Neuronal stem cell (in vitro differentiated cells): Measurements from ENCODE around the gene SPTY2D1.
"Not testable (repeated sequence)": the region's sequence is repeated elsewhere in the genome, so short reads cannot be mapped to it uniquely, and the experiment has no call there.

Source experiments
- DNase-seq: peaks from one replicate; pipeline ENCODE4 v3.0.0-alpha.2; 2013; ENCODE audit warnings: low spot score
- H2AFZ ChIP-seq: one replicate; pipeline ENCODE4 v1.6.1; 2013; ENCODE audit warnings: mild to moderate bottlenecking, low read length, inconsistent platforms
- H2AK5ac ChIP-seq: 2 replicates; pipeline ENCODE4 v1.6.1; 2013; ENCODE audit warnings: low read depth, mild to moderate bottlenecking, inconsistent platforms, low read length, moderate library complexity, mixed read lengths
- H2BK120ac ChIP-seq: 2 replicates; pipeline ENCODE4 v1.6.1; 2013; ENCODE audit warnings: low read depth, mild to moderate bottlenecking, inconsistent platforms, low read length, moderate library complexity, mixed read lengths
- H2BK12ac ChIP-seq: one replicate; pipeline ENCODE4 v1.6.1; 2013; ENCODE audit warnings: low read length, inconsistent platforms
- H2BK15ac ChIP-seq: 2 replicates; pipeline ENCODE4 v1.6.1; 2013; ENCODE audit warnings: mild to moderate bottlenecking, low read length, inconsistent platforms, mixed read lengths
- H2BK5ac ChIP-seq: one replicate; pipeline ENCODE4 v1.6.1; 2013; ENCODE audit warnings: inconsistent platforms, mild to moderate bottlenecking, low read length, moderate library complexity
- H3K14ac ChIP-seq: one replicate; pipeline ENCODE4 v1.6.1; 2013; ENCODE audit warnings: low read length, inconsistent platforms
- H3K18ac ChIP-seq: 2 replicates; pipeline ENCODE4 v1.6.1; 2013; ENCODE audit warnings: low read length, inconsistent platforms
- H3K23ac ChIP-seq: 2 replicates; pipeline ENCODE4 v1.6.1; 2013; ENCODE audit warnings: low read depth, mild to moderate bottlenecking, mixed read lengths, low read length, inconsistent platforms; ENCODE audit not compliant: poor library complexity
- H3K27ac ChIP-seq: replicated peaks from 3 replicates; pipeline ENCODE4 v1.5.1; 2013; ENCODE audit warnings: low read length, inconsistent platforms
- H3K27me3 ChIP-seq, 3 experiments: 2 replicates each; pipeline ENCODE4 v1.6.1; 2013; ENCODE audit warnings: low read length in 3 of 3, mild to moderate bottlenecking in 2 of 3, inconsistent platforms in 1 of 3, low read depth in 1 of 3, mixed read lengths in 1 of 3, moderate library complexity in 1 of 3; ENCODE audit not compliant: control insufficient read depth in 3 of 3, insufficient read depth in 3 of 3
- H3K36me3 ChIP-seq, 2 donors: replicated peaks in 1 of 2; 2 replicates each; pipeline ENCODE4 v1.6.1; 2013; ENCODE audit warnings: low read length in 2 of 2; ENCODE audit not compliant: control insufficient read depth in 2 of 2, insufficient read depth in 2 of 2
- H3K4ac ChIP-seq: 2 replicates; pipeline ENCODE4 v1.6.1; 2013; ENCODE audit warnings: inconsistent platforms, mild to moderate bottlenecking, low read length, moderate library complexity
- H3K4me1 ChIP-seq, 2 donors: 1 replicate in 1 of 2; 2 replicates in 1 of 2; pipeline ENCODE4 v1.6.1; 2013; ENCODE audit warnings: low read length in 2 of 2, low read depth in 1 of 2; ENCODE audit not compliant: control insufficient read depth in 2 of 2, insufficient read depth in 1 of 2
- H3K4me2 ChIP-seq: one replicate; pipeline ENCODE4 v1.6.1; 2013; ENCODE audit warnings: mild to moderate bottlenecking, low read length, inconsistent platforms; ENCODE audit not compliant: insufficient read depth, poor library complexity, severe bottlenecking
- H3K4me3 ChIP-seq, 2 donors: 2 replicates each; pipeline ENCODE4 v1.5.1; 2013; ENCODE audit warnings: low read length in 2 of 2, mild to moderate bottlenecking in 2 of 2, inconsistent platforms in 1 of 2, moderate library complexity in 1 of 2
- H3K79me1 ChIP-seq: one replicate; pipeline ENCODE4 v1.6.1; 2013; ENCODE audit warnings: low read depth, mild to moderate bottlenecking, inconsistent platforms, low read length, moderate library complexity
- H3K9ac ChIP-seq: one replicate; pipeline ENCODE4 v1.6.1; 2013; ENCODE audit warnings: mild to moderate bottlenecking, low read depth, low read length, inconsistent platforms; ENCODE audit not compliant: poor library complexity
- H3K9me3 ChIP-seq, 2 donors: replicated peaks in 1 of 2; 2 replicates each; pipeline versions ENCODE3 to v1.6.1; 2013; ENCODE audit warnings: low read length in 2 of 2, mild to moderate bottlenecking in 2 of 2, inconsistent platforms in 1 of 2, low read depth in 1 of 2, mixed read lengths in 1 of 2, moderate library complexity in 1 of 2; ENCODE audit not compliant: control insufficient read depth in 2 of 2, insufficient read depth in 1 of 2
- H4K8ac ChIP-seq: one replicate; pipeline ENCODE4 v1.6.1; 2013; ENCODE audit warnings: low read depth, mild to moderate bottlenecking, inconsistent platforms, low read length, moderate library complexity
- H4K91ac ChIP-seq: one replicate; pipeline ENCODE4 v1.6.1; 2013; ENCODE audit warnings: low read length, low read depth, mild to moderate bottlenecking, inconsistent platforms; ENCODE audit not compliant: poor library complexity
- WGBS, 2 donors: extraction: QIAGEN DNeasy Blood & Tissue Kit; methylation state at CpG; one replicate each; pipeline ENCODE4 v1.1.7; 2013; ENCODE audit warnings: missing lambda C conversion rate in 2 of 2, mixed read lengths in 1 of 2; ENCODE audit not compliant: insufficient read length in 2 of 2, insufficient replicate concordance in 1 of 2; ENCODE audit errors: extremely low coverage in 2 of 2; 5-methylcytosine and 5-hydroxymethylcytosine counted together

Gene SPTY2D1

DNA sequence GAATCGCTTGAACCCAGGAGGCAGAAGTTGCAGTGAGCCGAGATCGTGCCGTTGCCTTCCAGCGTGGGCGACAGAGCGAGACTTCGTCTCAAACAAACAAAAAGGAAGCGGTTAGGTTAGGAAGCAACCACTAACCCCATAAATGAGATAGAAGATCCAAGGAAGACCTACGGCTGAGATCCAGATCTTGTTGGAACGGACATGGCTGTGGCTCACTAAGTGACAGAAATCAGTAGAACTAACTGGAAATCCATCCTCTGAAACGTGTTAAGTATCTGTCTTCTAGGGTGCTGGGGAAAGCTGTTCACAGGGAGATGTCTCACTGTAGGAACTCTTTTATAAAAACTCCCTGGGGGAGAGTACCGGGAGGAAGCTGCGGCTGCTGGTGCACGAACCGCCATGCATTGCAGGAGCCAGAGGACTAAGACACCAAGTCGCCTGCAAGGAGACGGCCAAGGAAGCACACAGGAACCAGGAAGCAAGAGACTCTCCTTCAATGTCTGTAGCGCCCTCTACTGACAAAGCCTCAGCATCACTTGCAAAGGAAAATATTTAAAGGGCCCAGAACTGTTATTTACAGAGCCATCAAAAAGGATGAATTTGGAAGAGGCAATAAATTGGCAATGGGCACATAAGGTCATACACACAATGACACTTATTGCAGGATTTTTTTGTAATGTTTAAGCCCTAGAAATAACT is 16.9 kb upstream of the SPTY2D1 start:
- DNase-seq, result peak; percentile 21
- WGBS, 2 donors, result no CpG with 5 or more reads among the region's 19 CpGs
- no peaks in the 10 kb centered on the region for H3K79me1 ChIP-seq

DNA sequence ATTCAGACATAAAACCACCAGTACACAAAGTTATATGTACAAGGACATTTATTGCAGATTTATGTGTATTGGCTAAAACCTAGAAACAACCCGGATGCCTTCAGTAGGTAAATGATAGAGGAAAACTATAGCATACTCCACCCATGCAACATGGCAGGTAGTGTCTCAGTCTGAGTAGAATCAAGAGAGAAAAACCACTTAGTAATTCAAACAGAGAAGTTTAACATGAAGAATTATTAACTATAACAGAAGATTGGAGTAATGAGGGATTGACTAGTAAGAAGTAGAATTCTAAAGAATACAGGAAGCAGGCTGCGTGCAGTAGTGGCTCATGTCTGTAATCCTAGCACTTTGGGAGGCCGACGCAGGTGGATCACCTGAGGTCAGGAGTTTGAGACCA is 16.2 kb upstream of the SPTY2D1 start:
- no CpG with 5 or more reads among the region's 4 CpGs for WGBS, 2 donors
- Histone ChIP-seq H3K9ac (no peak overlapping the region), H3K4me2 (no peak overlapping the region), H2BK120ac (no peak overlapping the region), H3K23ac (no peak overlapping the region), H2BK15ac (no peak overlapping the region), H3K27ac (no peak overlapping the region), H4K8ac (no peak overlapping the region), H3K4me3 (no peak overlapping the region), H3K4me1 (no peaks in the 10 kb centered on the region), H4K91ac (no peak overlapping the region), H2AFZ (no peak overlapping the region), H3K14ac (no peak overlapping the region), H2BK5ac (no peak overlapping the region), H3K4ac (no peak overlapping the region), H2BK12ac (no peak overlapping the region), H3K9me3 (no peaks in the 10 kb centered on the region), H3K36me3 (no peaks in the 10 kb centered on the region), H3K27me3 (no peaks in the 10 kb centered on the region), H3K79me1 (no peaks in the 10 kb centered on the region), H3K18ac (no peak overlapping the region), H2AK5ac (no peak overlapping the region)
- no peak for DNase-seq

More for the DNA sequence above, 16.9 kb upstream of the SPTY2D1 start:
- Histone ChIP-seq H3K4me1 (no peaks in the 10 kb centered on the region), H2BK5ac (no peak overlapping the region), H2BK15ac (no peak overlapping the region), H3K27me3 (no peaks in the 10 kb centered on the region), H2AFZ (peak overlapping the region; percentile 70), H3K9ac (no peak overlapping the region), H4K8ac (peak overlapping the region; percentile 86), H3K18ac (no peak overlapping the region), H3K23ac (no peak overlapping the region), H3K36me3 (no peaks in the 10 kb centered on the region), H3K9me3 (no peaks in the 10 kb centered on the region), H3K4me2 (no peak overlapping the region), H4K91ac (no peak overlapping the region), H2AK5ac (no peak overlapping the region), H3K4ac (no peak overlapping the region), H3K14ac (no peak overlapping the region), H2BK12ac (no peak overlapping the region), H3K4me3 (no peak overlapping the region), H3K27ac (no peak overlapping the region), H2BK120ac (no peak overlapping the region)

DNA sequence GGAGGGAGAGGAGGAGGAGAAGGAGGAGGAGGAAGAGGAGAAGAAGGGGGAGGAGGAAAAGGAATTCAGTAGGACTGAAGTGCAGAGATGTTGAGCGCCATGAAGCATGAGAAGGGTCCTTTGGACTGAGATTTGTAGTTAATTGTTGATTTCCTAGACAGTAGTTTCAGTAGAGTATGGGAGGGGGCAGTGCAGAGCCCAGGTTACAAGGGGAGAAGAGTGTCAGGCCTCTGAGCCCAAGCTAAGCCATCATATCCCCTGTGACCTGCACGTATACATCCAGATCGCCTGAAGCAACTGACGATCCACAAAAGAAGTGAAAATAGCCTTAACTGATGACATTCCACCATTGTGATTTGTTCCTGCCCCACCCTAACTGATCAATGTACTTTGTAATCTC is 8.9 kb upstream of the SPTY2D1 start:
- H2BK15ac ChIP-seq, H4K91ac ChIP-seq, H3K14ac ChIP-seq, H2AFZ ChIP-seq, H3K4me2 ChIP-seq, H3K4me3 ChIP-seq, H3K9me3 ChIP-seq, H4K8ac ChIP-seq, H3K4me1 ChIP-seq, DNase-seq, H2AK5ac ChIP-seq, H3K27ac ChIP-seq, H3K27me3 ChIP-seq, H3K4ac ChIP-seq, H3K79me1 ChIP-seq, H3K36me3 ChIP-seq, H3K9ac ChIP-seq, H2BK12ac ChIP-seq, H2BK5ac ChIP-seq, H3K18ac ChIP-seq, H2BK120ac ChIP-seq, H3K23ac ChIP-seq: not testable (repeated sequence)
- WGBS, 2 donors, result no CpG with 5 or more reads among the region's 4 CpGs

DNA sequence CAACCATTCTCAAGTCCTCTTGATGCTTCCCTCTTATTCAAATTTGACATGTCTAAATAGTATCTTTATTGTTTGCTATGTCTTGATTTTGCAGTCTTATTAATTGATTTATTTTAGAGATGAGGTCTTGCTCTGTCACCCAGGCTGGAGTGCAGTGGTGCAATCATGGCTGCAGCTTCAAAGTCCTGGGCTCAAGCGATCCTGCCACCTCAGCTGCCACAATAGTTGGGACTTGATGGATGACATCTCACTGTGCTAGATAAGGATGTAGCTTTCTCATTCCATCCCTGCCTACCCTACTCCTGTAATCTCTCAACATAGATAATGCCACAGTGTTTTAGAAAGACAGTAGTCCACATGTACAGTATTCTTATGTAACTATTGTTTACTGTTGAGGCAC is 7.5 kb upstream of the SPTY2D1 start:
- H3K4me1 ChIP-seq, result no peaks in the 10 kb centered on the region
- no peak overlapping the region for H3K4me3 ChIP-seq
- DNase-seq, result no peak
- no peak overlapping the region for H3K4me2 ChIP-seq
- no peak overlapping the region for H2AFZ ChIP-seq
- peaks cover 0 to 7% (median 0%) of the 10 kb centered on the region in 3 experiments for H3K27me3 ChIP-seq
- no peak overlapping the region for H3K27ac ChIP-seq
- H3K23ac ChIP-seq, result no peak overlapping the region
- no peak overlapping the region for H2BK120ac ChIP-seq
- no peaks in the 10 kb centered on the region for H3K36me3 ChIP-seq
- H3K18ac ChIP-seq, result no peak overlapping the region
- H3K9me3 ChIP-seq, result no peaks in the 10 kb centered on the region
- no peak overlapping the region for H2BK15ac ChIP-seq
- no peak overlapping the region for H4K8ac ChIP-seq
- H2BK5ac ChIP-seq, result no peak overlapping the region
- H2BK12ac ChIP-seq, result no peak overlapping the region
- WGBS, 2 donors, result no CpG with 5 or more reads among the region's 1 CpG
- no peaks in the 10 kb centered on the region for H3K79me1 ChIP-seq
- H3K4ac ChIP-seq, result no peak overlapping the region
- H2AK5ac ChIP-seq, result no peak overlapping the region
- H3K14ac ChIP-seq, result no peak overlapping the region
- no peak overlapping the region for H4K91ac ChIP-seq
- no peak overlapping the region for H3K9ac ChIP-seq
